HG03442 (cell line): ENCODE measurements around the gene NAA15.
A peak's percentile ranks its signal among the peaks of the same experiment; 100 is the strongest.
"Not testable (repeated sequence)": the region's sequence is repeated elsewhere in the genome, so short reads cannot be mapped to it uniquely, and the experiment has no call there.

Experiments
- ATAC-seq: cut with Tn5 transposase; IDR thresholded peaks from one replicate; pipeline ENCODE4 v1.9.1; 2021; ENCODE audit warnings: mild to moderate bottlenecking, moderate library complexity; ENCODE audit not compliant: unreplicated experiment

The NAA15 gene

GRCh38 chr4:139295942-139296299 lies 5.4 kb upstream of the NAA15 start:
- ATAC-seq, result no peak

GRCh38 chr4:139297001-139297410 lies 4.3 kb upstream of the NAA15 start:
- no peak for ATAC-seq

- no peak for ATAC-seq
These were observed 1.8 kb upstream of the NAA15 start for GRCh38 chr4:139299536-139299935.

GRCh38 chr4:139300431-139301112 lies 733 bp upstream of the NAA15 start:
- peak; percentile 6 for ATAC-seq

- ATAC-seq, result peak; percentile 33
These were observed 711 bp downstream of the NAA15 start, which contains the start of gene NDUFC1 for GRCh38 chr4:139301821-139302611. TSS of gene NDUFC1 (minus strand) at chr4:139302477. CDS start at chr4:139295798, 6,679 bp downstream.

- ATAC-seq, result no peak
These were observed 3.6 kb downstream of the NAA15 start for GRCh38 chr4:139304920-139305319.

GRCh38 chr4:139311909-139312308 lies 10.6 kb downstream of the NAA15 start:
- ATAC-seq, result no peak

- no peak for ATAC-seq
These were observed 11.4 kb downstream of the NAA15 start for GRCh38 chr4:139312552-139313332.

GRCh38 chr4:139313414-139313813 lies 12.1 kb downstream of the NAA15 start:
- not testable (repeated sequence) for ATAC-seq

GRCh38 chr4:139314047-139314800 lies 12.9 kb downstream of the NAA15 start:
- no peak for ATAC-seq

GRCh38 chr4:139315221-139315675 lies 13.9 kb downstream of the NAA15 start:
- ATAC-seq, result peak; percentile 69

GRCh38 chr4:139316733-139317132 lies 15.4 kb downstream of the NAA15 start:
- no peak for ATAC-seq

GRCh38 chr4:139317635-139318034 lies 16.3 kb downstream of the NAA15 start:
- ATAC-seq, result no peak

- no peak for ATAC-seq
These were observed 18.3 kb downstream of the NAA15 start for GRCh38 chr4:139319571-139319970.

- not testable (repeated sequence) for ATAC-seq
These were observed 20.8 kb downstream of the NAA15 start for GRCh38 chr4:139322070-139322469.

GRCh38 chr4:139322541-139322940 lies 21.2 kb downstream of the NAA15 start:
- ATAC-seq, result not testable (repeated sequence)

- ATAC-seq, result no peak
These were observed 23.3 kb downstream of the NAA15 start for GRCh38 chr4:139324620-139325019.

GRCh38 chr4:139329665-139330200 lies 28.4 kb downstream of the NAA15 start:
- ATAC-seq, result no peak

- no peak for ATAC-seq
These were observed 29.0 kb downstream of the NAA15 start for GRCh38 chr4:139330283-139330682.

- no peak for ATAC-seq
These were observed 29.9 kb downstream of the NAA15 start for GRCh38 chr4:139331185-139331584.
